Measurements from ENCODE around the gene ARIH1. TPM values are rescaled to one million over a fixed set of nuclear protein-coding genes. Genes with fewer than 3 reads are reported as not detected.
"Not testable (repeated sequence)": the region's sequence is repeated elsewhere in the genome, so short reads cannot be mapped to it uniquely, and the experiment has no call there.

The ARIH1 gene
- total RNA-seq, 1 donor from 2014 or later, result 159 TPM

DNA sequence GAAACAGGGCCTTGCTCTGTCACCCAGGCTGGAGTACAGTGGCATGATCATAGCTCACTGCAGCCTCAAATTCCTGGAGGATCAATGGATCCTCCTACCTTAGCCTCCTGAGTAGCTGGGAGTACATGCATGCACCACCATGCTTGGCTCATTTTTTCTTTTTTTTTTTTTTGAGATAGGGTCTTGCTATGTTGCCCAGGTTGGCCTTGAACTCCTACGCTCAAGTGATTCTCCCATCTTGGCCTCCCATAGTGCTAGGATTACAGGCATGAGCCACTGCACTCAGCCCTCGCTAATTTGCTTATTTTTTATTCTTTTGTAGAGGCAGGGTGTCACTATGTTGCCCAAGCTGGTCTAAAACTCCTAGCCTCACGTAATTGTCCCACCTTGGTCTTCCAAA is 6.0 kb upstream of the ARIH1 start:
- Histone ChIP-seq H3K4me3 (no peak overlapping the region), H3K36me3 (no peaks in the 10 kb centered on the region), H3K4me1 (peaks cover 3% of the 10 kb centered on the region), H3K27ac (no peak overlapping the region), H3K27me3 (no peaks in the 10 kb centered on the region), H3K9me3 (no peaks in the 10 kb centered on the region)
- TF ChIP-seq, protein P1, sequence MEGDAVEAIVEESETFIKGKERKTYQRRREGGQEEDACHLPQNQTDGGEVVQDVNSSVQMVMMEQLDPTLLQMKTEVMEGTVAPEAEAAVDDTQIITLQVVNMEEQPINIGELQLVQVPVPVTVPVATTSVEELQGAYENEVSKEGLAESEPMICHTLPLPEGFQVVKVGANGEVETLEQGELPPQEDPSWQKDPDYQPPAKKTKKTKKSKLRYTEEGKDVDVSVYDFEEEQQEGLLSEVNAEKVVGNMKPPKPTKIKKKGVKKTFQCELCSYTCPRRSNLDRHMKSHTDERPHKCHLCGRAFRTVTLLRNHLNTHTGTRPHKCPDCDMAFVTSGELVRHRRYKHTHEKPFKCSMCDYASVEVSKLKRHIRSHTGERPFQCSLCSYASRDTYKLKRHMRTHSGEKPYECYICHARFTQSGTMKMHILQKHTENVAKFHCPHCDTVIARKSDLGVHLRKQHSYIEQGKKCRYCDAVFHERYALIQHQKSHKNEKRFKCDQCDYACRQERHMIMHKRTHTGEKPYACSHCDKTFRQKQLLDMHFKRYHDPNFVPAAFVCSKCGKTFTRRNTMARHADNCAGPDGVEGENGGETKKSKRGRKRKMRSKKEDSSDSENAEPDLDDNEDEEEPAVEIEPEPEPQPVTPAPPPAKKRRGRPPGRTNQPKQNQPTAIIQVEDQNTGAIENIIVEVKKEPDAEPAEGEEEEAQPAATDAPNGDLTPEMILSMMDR (IDR thresholded peaks at IDR 0.05), result no peak
- intact Hi-C loops (cut with DNase I), result no loop called here
- ATAC-seq (no peak), DNase-seq (no peak)

- peaks cover 29% of the 10 kb centered on the region for H3K4me1 ChIP-seq
- no peak for ATAC-seq
- H3K9me3 ChIP-seq, result no peaks in the 10 kb centered on the region
- DNase-seq, result no peak
- peak overlapping the region; percentile 100 for H3K27ac ChIP-seq
- peaks cover 11% of the 10 kb centered on the region for H3K36me3 ChIP-seq
- TF ChIP-seq, protein P1 (IDR thresholded peaks at IDR 0.05), result no peak
- peak overlapping the region; percentile 76 for H3K4me3 ChIP-seq
- intact Hi-C loops (cut with DNase I), result no loop called here
- no peaks in the 10 kb centered on the region for H3K27me3 ChIP-seq
Measured at GRCh38 chr15:72472992-72473610, 1.0 kb upstream of the ARIH1 start.

GRCh38 chr15:72474466-72474911 is 359 bp downstream of the ARIH1 start:
- peaks cover 35% of the 10 kb centered on the region for H3K4me1 ChIP-seq
- H3K36me3 ChIP-seq, result peaks cover 21% of the 10 kb centered on the region
- H3K27ac ChIP-seq, result peak overlapping the region; percentile 100
- TF ChIP-seq, protein P1 (IDR thresholded peaks at IDR 0.05), result no peak
- H3K27me3 ChIP-seq, result no peaks in the 10 kb centered on the region
- no peaks in the 10 kb centered on the region for H3K9me3 ChIP-seq
- H3K4me3 ChIP-seq, result peak overlapping the region; percentile 76
- no peak for DNase-seq
- intact Hi-C loops (cut with DNase I), result no loop called here
- ATAC-seq, result peak; percentile 13

DNA sequence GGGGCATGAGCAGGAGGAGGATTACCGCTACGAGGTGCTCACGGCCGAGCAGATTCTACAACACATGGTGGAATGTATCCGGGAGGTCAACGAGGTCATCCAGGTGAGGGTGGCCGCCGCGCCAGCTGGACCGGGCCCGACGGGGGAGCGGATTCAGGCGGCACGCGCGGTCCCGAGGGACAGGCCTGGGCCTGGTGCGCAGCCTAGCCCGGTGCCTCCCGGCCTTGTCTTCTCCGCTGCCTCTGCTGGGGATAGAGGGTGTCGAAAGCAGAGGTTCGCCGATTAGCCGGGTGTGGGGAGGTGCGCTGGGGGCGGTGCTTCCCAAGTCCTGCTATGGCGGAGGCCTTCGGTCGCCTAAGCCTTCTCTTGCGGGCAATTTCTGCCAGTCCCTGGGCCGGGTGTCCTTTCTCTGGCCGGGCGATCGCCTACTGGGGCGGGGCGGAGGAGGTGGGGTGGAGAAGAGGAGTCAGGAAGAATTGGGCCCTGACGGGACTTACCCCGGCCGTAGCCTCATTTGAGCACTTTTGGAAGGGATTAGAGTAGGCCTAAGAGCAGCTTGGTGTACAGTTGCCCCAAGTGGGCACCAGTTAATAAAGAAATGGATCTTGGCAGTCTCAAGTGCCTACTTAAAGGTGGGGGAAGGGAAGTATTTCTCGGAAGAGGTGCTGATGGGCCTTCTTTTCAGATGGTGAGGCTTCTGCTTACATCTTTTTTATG is 940 bp downstream of the ARIH1 start:
- intact Hi-C loops (cut with DNase I), result no loop called here
- H3K4me1 ChIP-seq, result peaks cover 36% of the 10 kb centered on the region
- H3K9me3 ChIP-seq, result no peaks in the 10 kb centered on the region
- no peaks in the 10 kb centered on the region for H3K27me3 ChIP-seq
- H3K4me3 ChIP-seq, result peak overlapping the region; percentile 76
- peaks cover 27% of the 10 kb centered on the region for H3K36me3 ChIP-seq
- TF ChIP-seq, protein P1 (IDR thresholded peaks at IDR 0.05), result no peak
- peak overlapping the region; percentile 100 for H3K27ac ChIP-seq
- peak; percentile 90 for DNase-seq
- ATAC-seq, result peak; percentile 73

DNA sequence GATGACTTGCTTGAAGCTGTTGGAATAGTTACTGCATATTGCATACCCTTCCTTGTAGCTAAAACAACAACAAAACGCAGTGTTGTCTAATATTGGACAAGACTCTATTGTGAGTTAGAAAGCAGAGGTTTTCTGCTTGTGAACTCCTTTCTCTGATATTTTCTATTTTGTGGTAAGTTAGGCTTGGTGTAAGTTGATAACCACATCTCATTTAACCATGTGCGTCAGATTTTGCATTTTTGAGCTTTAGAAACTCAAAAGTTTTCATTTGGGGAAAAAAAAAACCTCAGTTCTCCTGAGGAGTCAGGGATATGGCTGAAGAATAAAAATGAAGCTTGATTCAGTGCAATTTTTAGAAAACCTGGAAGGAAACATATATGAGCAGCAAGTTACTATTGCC is 1.5 kb downstream of the ARIH1 start:
- DNase-seq (no peak), ATAC-seq (no peak)
- TF ChIP-seq, protein P1 (IDR thresholded peaks at IDR 0.05), result no peak
- Histone ChIP-seq H3K27ac (peak overlapping the region; percentile 100), H3K9me3 (no peaks in the 10 kb centered on the region), H3K36me3 (peaks cover 32% of the 10 kb centered on the region), H3K4me1 (peaks cover 40% of the 10 kb centered on the region), H3K27me3 (no peaks in the 10 kb centered on the region), H3K4me3 (peak overlapping the region; percentile 76)
- intact Hi-C loops (cut with DNase I), result no loop called here

- intact Hi-C loops (cut with DNase I); DNase-seq: not testable (repeated sequence)
Measured at GRCh38 chr15:72476330-72476729, 2.2 kb downstream of the ARIH1 start.

More at GRCh38 chr15:72476330-72476729, 2.2 kb downstream of the ARIH1 start:
- ATAC-seq, H3K27me3 ChIP-seq, H3K9me3 ChIP-seq, H3K27ac ChIP-seq: not testable (repeated sequence)
- Histone ChIP-seq H3K4me3 (peak overlapping the region; percentile 76), H3K36me3 (peaks cover 36% of the 10 kb centered on the region), H3K4me1 (peaks cover 45% of the 10 kb centered on the region)
